GM12865 (cell line): Measurements from ENCODE around the gene FAM81A.
"Not testable (repeated sequence)": the region's sequence is repeated elsewhere in the genome, so short reads cannot be mapped to it uniquely, and the experiment has no call there.

Source experiments
- DNase-seq: peaks from one replicate; pipeline ENCODE4 v3.0.0; 2010; ENCODE audit warnings: low read depth
- H3K4me3 ChIP-seq: 2 replicates; pipeline ENCODE4 v1.5.1; 2011; ENCODE audit warnings: mild to moderate bottlenecking, low read depth, low read length, control low read depth
- TF ChIP-seq, protein P1 (sequence below): IDR thresholded peaks from 2 replicates; pipeline ENCODE4 v1.5.1; 2011; ENCODE audit warnings: low read length, control low read depth, low read depth, inconsistent platforms; ENCODE audit not compliant: insufficient read depth; ENCODE audit errors: missing control alignments

FAM81A gene

DNA sequence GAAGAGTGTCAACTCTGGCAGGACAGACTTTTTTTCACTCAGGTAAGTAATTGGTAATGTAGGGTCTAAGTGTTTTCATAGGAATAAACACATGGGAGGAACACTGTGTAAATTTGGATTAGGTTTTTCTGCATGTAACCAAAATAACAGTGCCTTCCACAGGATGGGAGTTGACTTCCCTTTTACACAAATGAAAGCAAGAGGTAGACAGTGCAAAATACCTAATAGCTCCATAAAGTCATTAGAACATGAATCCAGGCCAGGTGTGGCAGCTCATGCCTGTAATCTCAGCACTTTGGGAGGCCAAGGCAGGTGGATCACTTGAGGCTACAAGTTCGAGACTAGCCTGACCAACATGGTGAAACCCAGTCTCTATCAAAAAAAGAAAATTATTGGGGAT, 39.8 kb upstream of the FAM81A start:
- TF ChIP-seq, protein P1, sequence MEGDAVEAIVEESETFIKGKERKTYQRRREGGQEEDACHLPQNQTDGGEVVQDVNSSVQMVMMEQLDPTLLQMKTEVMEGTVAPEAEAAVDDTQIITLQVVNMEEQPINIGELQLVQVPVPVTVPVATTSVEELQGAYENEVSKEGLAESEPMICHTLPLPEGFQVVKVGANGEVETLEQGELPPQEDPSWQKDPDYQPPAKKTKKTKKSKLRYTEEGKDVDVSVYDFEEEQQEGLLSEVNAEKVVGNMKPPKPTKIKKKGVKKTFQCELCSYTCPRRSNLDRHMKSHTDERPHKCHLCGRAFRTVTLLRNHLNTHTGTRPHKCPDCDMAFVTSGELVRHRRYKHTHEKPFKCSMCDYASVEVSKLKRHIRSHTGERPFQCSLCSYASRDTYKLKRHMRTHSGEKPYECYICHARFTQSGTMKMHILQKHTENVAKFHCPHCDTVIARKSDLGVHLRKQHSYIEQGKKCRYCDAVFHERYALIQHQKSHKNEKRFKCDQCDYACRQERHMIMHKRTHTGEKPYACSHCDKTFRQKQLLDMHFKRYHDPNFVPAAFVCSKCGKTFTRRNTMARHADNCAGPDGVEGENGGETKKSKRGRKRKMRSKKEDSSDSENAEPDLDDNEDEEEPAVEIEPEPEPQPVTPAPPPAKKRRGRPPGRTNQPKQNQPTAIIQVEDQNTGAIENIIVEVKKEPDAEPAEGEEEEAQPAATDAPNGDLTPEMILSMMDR: no peak

DNA sequence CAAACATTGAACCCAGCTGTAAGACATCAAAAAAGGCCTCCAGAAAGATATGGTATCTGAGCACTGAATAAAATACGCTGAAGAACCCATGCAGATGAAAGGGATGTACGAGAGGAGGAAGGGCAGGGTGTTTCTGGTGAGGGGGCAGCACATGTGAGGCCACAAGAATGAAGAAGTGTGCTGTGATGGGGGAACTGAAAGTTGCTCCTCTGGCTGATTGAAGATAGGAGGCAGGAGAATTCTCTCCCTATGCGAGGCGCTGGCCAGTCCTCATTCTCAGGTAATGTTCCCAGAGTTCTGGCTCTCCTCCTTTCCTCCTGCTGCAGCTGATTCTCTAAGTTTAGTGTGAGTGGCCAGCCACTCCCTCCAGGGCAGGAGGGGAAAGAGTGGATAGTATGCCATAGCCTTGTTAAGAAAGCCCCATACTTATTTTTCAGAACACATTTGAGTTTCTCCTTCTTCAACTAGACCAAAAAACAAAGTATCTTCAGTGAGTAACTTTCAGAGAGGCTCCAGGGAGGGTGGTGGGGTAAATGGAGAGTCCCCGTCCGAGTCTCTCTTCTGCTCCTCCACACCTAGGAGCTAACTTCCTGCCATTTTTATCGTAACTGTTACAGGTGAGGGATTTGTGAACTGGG, 38.4 kb upstream of the FAM81A start:
- TF ChIP-seq, protein P1: no peak
- peak; percentile 88 for DNase-seq
- H3K4me3 ChIP-seq: peak overlapping the region; percentile 18

More for the DNA sequence above, 39.8 kb upstream of the FAM81A start:
- H3K4me3 ChIP-seq: no peak overlapping the region
- no peak for DNase-seq

DNA sequence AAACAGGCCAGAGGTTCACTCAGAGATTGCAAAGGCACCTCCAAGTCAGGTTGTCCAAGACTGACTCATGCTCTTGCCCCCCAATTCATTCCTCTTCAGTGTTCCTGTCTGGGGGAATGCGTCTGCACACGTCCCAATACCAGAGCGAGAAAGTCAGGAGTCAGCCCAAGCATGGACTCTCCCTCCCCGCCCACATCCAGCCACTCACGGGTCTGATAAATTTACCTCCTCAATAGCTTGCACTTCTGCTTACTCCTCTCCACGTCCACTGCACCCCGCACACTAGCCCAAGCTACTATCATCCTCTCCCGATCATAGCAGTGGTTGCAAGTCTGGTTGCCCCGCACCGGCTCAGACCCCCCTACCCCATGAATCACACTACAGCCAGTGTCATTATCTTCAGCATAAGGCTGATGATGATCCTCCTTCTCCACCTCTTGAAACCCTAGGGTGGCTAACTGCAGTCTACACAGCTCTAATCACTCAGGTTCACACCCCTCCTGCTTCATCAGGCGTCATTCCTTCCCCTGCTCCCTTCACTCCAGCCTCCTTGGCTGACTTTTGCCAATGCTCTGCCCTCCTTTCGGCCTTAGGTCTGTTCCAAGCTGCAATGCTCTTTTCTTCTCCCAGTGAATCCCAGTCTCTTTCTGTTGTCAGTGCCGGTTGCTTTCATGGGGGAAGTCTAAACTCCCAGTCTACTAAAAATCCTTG, 37.7 kb upstream of the FAM81A start:
- peak overlapping the region; percentile 18 for H3K4me3 ChIP-seq
- TF ChIP-seq, protein P1: no peak
- DNase-seq: peak; percentile 40

DNA sequence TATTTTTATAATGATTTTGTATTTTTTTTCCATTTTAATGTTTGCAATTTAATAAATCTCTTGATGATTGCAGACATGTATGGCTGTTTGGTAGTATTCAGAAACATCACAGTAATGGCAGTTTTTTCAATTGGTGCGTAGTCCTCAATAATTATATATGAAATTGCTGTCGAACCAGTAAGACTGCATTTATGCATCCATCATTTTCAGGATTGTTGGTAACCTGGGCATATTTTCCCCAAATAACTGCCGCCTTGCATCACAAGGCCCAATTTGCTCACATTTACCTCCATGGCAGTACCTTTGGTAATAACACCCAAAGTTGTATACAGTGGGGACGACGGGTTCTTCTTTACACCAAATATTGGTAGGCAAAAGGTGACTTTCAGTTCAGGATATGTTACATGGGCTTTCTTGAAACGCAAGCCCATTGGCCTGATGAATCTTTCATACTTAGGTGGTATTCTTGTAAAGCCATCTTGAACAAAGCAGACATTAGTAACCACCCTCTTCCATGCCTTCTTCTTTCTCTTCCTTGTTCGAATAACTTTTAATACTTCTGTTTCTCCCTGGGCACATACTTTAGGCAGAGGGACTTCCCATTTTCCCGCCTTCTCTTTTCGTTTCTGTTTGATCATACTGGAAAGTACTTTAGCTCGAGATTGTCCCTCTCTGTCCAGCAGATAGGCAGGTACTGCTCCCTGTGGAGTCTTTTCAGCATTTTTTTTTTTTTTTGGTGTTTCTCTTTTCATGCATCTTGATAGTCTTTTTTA, 36.7 kb upstream of the FAM81A start:
- DNase-seq, H3K4me3 ChIP-seq: not testable (repeated sequence)

DNA sequence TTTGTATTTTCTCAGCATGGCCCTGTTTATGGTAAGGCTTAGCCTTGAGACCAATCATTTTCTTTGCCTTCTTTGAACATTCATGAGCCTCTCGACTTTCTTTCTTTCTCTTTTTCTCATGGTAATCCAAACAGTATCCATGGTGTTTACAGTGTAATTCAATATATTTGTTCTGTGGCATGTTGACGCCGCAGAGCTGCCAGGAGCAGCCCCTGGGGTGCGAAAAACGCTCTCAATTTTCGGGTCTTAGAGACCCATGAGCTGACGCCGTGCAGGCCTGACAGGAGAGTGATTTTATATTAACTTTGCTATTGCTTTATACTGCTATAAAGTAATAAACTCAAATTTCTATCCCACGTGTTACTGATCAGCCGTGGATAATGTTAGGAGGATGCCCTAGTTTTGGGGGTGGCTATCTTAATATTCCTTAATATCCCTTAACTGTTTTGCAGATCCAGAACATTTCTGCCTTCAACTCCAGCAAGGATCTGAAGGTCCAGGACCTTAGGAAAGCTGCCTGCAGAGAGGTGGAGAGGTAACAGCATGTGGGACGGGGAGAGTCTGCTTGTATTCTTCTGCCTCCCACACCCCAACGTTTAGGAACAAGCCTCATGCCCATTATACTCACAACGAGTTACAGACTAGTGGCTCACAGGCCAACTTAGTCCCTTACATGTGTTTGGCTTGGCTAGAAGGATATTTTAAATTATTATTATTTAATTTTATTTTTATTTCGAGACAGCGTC, 36.0 kb upstream of the FAM81A start:
- no peak overlapping the region for H3K4me3 ChIP-seq
- no peak for DNase-seq
- TF ChIP-seq, protein P1: no peak

DNA sequence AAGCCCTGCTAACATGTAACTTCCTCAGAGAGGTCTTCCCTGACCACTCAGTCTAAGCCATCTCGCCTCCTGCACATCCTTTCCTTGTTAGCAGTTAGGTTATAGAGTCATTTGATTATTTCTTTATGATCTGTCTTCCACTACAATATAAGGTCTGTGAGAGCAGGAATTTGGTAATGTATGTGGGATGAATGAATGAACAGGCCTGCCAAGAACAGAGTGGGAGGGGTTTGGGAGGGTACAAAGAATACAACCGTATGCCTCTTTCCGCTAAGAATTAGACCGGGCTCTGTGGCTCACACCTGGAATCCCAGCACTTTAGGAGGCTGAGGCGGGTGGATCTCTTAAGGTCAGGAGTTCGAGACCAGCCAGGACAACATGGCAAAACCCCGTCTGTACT, 32.9 kb upstream of the FAM81A start:
- DNase-seq: no peak
- H3K4me3 ChIP-seq: no peak overlapping the region
- TF ChIP-seq, protein P1: no peak

DNA sequence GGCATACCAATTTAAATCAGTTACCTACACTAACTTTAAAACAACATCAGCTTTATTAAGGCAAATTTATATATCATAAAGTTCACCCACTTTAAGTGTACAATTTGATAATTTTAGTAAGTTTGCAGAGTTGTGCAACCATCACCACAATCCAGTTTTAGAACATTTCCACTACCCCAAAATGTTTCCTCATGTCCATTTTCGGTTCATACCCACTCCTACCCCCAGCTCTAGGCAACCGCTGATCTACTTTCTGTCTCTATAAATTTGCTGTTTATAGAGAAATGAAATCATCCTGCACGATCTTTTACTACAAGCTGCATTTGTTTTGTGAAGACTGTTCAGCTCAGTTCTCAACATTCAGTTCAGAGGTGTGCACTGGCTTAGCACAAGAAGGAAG, 31.5 kb upstream of the FAM81A start:
- DNase-seq: peak; percentile 64
- TF ChIP-seq, protein P1: no peak
- H3K4me3 ChIP-seq: no peak overlapping the region
